ENCODE measurements around the gene IFNAR2.
"Not testable (repeated sequence)": the region's sequence is repeated elsewhere in the genome, so short reads cannot be mapped to it uniquely, and the experiment has no call there.

The IFNAR2 gene

GRCh38 chr21:33236766-33237165 is 7.0 kb downstream of the IFNAR2 start:
- H3K9me3 ChIP-seq (ENCODE audit: control insufficient read depth, low read depth, low read length), result peaks cover 29% of the 10 kb centered on the region
- H3K27ac ChIP-seq (ENCODE audit: low read length), result no peak overlapping the region
- peaks cover 22% of the 10 kb centered on the region for H3K4me1 ChIP-seq (ENCODE audit: control insufficient read depth, low read depth, low read length)
- no peak overlapping the region for H3K9ac ChIP-seq (ENCODE audit: low read length)
- H3K27me3 ChIP-seq (ENCODE audit: control insufficient read depth, insufficient read depth, low read length), result no peaks in the 10 kb centered on the region
- no peaks in the 10 kb centered on the region for H3K36me3 ChIP-seq (ENCODE audit: control insufficient read depth, low read depth, low read length)
- no peak overlapping the region for H3K4me3 ChIP-seq (ENCODE audit: low read length)

DNA sequence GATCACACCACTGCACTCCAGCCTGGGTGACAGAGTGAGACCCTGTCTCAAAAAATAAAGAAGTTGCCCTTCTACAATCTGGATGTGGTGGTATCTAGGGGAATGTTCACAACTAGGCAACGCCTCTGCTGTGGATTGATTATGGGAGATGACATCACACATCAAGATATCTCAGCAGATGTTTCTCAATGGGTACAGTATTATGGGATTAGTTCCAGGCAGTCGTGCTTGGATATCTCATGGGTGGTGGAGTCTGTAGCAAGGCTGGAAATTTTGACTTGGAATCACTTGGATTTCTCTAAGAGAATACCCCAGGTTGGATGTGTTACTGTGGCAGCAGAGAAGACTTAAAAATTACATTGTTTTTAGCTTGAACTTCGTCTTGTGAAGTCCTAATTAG is 7.7 kb downstream of the IFNAR2 start:
- no peak overlapping the region for H3K9ac ChIP-seq (ENCODE audit: low read length)
- H3K27ac ChIP-seq (ENCODE audit: low read length), result no peak overlapping the region

GRCh38 chr21:33238146-33238545 is 8.4 kb downstream of the IFNAR2 start:
- peaks cover 11% of the 10 kb centered on the region for H3K4me1 ChIP-seq (ENCODE audit: control insufficient read depth, low read depth, low read length)
- H3K36me3 ChIP-seq (ENCODE audit: control insufficient read depth, low read depth, low read length), result no peaks in the 10 kb centered on the region
- no peak overlapping the region for H3K9ac ChIP-seq (ENCODE audit: low read length)
- H3K27me3 ChIP-seq (ENCODE audit: control insufficient read depth, insufficient read depth, low read length), result no peaks in the 10 kb centered on the region
- H3K9me3 ChIP-seq (ENCODE audit: control insufficient read depth, low read depth, low read length), result peaks cover 29% of the 10 kb centered on the region
- H3K27ac ChIP-seq (ENCODE audit: low read length), result no peak overlapping the region
- no peak overlapping the region for H3K4me3 ChIP-seq (ENCODE audit: low read length)

More for the DNA sequence above, 7.7 kb downstream of the IFNAR2 start:
- peaks cover 17% of the 10 kb centered on the region for H3K4me1 ChIP-seq (ENCODE audit: control insufficient read depth, low read depth, low read length)
- no peaks in the 10 kb centered on the region for H3K36me3 ChIP-seq (ENCODE audit: control insufficient read depth, low read depth, low read length)
- H3K9me3 ChIP-seq (ENCODE audit: control insufficient read depth, low read depth, low read length), result peaks cover 29% of the 10 kb centered on the region
- H3K4me3 ChIP-seq (ENCODE audit: low read length), result no peak overlapping the region
- H3K27me3 ChIP-seq (ENCODE audit: control insufficient read depth, insufficient read depth, low read length), result no peaks in the 10 kb centered on the region

DNA sequence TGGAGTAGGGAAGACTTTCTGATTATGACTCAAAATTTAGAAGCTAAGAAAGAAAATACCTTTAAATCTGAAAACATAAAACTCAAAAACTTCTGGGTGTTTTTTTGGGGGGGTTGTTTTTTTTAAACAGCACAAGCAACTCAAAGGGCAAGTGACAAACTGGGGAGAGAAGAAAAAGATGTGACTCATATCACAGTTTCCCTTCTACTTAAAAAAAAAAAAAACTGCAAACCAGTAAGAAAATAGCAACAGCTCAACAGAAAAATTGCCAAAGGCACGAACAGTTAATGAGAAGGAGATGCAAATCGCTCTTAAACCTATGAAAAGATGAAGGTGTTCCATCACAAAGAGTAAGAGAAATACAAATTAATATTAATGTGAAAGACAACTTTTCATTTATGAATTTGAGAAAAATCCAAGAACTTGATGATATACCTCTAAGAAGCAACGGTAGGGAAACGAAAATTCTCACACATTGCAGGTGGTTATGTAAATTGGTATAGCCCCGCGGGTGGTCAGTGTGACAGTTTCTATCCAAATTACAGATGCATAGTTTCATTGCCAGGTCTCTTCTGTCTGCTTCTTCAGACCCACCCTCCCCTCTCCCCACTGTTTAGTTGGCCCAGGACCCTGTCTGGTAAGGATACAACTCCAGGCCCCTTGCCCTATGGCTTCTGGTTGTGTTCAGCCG is 9.0 kb downstream of the IFNAR2 start:
- Histone ChIP-seq H3K27ac (ENCODE audit: low read length) (no peak overlapping the region), H3K9ac (ENCODE audit: low read length) (no peak overlapping the region), H3K4me3 (ENCODE audit: low read length) (no peak overlapping the region), H3K36me3 (ENCODE audit: control insufficient read depth, low read depth, low read length) (no peaks in the 10 kb centered on the region), H3K27me3 (ENCODE audit: control insufficient read depth, insufficient read depth, low read length) (no peaks in the 10 kb centered on the region), H3K4me1 (ENCODE audit: control insufficient read depth, low read depth, low read length) (peaks cover 11% of the 10 kb centered on the region), H3K9me3 (ENCODE audit: control insufficient read depth, low read depth, low read length) (peaks cover 29% of the 10 kb centered on the region)

DNA sequence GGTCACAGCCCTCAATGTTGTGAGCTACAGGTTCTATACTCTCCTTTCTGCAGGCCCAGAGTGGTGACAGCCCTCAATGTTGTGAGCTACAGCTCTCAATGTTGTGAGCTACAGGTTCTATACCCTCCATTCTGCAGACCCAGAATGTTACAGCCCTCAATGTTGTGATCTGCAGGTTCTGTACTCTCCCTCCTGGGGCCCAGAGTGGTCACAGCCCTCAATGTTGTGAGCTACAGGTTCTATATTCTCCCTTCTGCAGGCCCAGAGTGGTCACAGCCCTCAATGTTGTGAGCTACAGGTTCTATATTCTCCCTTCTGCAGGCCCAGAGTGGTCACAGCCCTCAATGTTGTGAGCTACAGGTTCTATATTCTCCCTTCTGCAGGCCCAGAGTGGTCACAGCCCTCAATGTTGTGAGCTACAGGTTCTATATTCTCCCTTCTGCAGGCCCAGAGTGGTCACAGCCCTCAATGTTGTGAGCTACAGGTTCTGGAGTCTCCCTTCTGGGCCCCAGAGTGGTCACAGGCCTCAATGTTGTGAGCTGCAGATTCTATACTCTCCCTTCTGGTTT is 9.9 kb downstream of the IFNAR2 start:
- H3K9me3 ChIP-seq (ENCODE audit: control insufficient read depth, low read depth, low read length), result peaks cover 29% of the 10 kb centered on the region
- H3K4me1 ChIP-seq (ENCODE audit: control insufficient read depth, low read depth, low read length); H3K27ac ChIP-seq (ENCODE audit: low read length); H3K4me3 ChIP-seq (ENCODE audit: low read length); H3K9ac ChIP-seq (ENCODE audit: low read length); H3K27me3 ChIP-seq (ENCODE audit: control insufficient read depth, insufficient read depth, low read length); H3K36me3 ChIP-seq (ENCODE audit: control insufficient read depth, low read depth, low read length): not testable (repeated sequence)

DNA sequence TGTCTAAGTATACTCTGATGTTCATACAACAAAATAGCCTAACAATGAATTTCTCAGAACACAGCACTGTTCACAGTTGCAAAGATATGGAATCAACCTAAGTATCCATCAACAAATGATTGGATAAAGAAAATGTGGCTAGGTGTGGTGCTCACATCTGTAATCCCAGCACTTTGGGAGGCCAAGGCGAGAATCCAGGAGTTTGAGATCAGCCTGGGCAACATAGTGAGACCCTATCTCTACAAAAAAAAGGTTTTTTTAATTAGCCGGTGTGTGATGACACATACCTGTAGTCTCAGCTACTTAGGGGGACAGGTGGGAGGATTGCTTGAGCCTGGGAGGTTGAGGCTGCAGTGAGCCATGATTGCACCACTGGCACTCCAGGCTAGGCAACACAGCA is 10.7 kb downstream of the IFNAR2 start:
- H3K36me3 ChIP-seq (ENCODE audit: control insufficient read depth, low read depth, low read length), result no peaks in the 10 kb centered on the region
- no peaks in the 10 kb centered on the region for H3K27me3 ChIP-seq (ENCODE audit: control insufficient read depth, insufficient read depth, low read length)
- H3K4me3 ChIP-seq (ENCODE audit: low read length), result no peak overlapping the region
- H3K4me1 ChIP-seq (ENCODE audit: control insufficient read depth, low read depth, low read length), result no peaks in the 10 kb centered on the region
- H3K9me3 ChIP-seq (ENCODE audit: control insufficient read depth, low read depth, low read length), result peaks cover 29% of the 10 kb centered on the region
- no peak overlapping the region for H3K9ac ChIP-seq (ENCODE audit: low read length)
- no peak overlapping the region for H3K27ac ChIP-seq (ENCODE audit: low read length)

DNA sequence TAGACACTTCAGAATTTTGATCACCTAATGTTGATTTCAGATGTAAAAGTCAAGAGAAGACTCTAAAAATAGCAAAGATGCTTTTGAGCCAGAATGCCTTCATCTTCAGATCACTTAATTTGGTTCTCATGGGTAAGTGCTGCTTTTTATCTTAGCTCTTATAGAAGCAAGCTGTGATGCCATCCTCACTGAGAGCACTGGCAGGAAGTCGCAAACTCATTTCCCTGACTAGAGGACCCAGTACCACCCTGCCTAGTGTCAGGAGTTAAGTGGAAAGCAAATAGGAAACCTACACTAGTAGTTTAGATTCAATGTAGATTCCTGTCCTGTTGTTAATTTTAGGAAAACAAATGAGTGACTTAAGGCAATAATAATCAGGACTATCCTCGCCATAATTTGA is 12.1 kb downstream of the IFNAR2 start:
- Histone ChIP-seq H3K9me3 (ENCODE audit: control insufficient read depth, low read depth, low read length) (peaks cover 29% of the 10 kb centered on the region), H3K4me1 (ENCODE audit: control insufficient read depth, low read depth, low read length) (no peaks in the 10 kb centered on the region), H3K9ac (ENCODE audit: low read length) (no peak overlapping the region), H3K36me3 (ENCODE audit: control insufficient read depth, low read depth, low read length) (peaks cover 6% of the 10 kb centered on the region), H3K27ac (ENCODE audit: low read length) (no peak overlapping the region), H3K4me3 (ENCODE audit: low read length) (no peak overlapping the region), H3K27me3 (ENCODE audit: control insufficient read depth, insufficient read depth, low read length) (no peaks in the 10 kb centered on the region)

DNA sequence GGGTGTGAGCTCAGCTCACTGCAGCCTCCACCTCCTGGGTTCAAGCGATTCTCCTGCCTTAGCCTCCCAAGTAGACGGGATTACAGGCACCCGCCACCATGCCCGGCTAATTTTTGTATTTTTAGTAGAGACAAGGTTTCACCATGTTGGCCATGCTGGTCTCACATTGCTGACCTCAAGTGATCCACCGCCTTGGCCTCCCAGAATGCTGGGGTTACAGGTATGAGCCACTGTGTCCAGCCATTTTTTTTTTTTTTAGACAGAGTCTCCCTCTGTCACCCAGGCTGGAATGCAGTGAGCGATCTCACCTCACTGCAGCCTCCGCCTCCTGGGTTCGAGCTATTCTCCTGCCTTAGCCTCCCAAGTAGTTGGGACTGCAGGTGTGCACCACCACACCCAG is 13.1 kb downstream of the IFNAR2 start:
- peaks cover 14% of the 10 kb centered on the region for H3K36me3 ChIP-seq (ENCODE audit: control insufficient read depth, low read depth, low read length)

GRCh38 chr21:33244082-33244778 is 14.5 kb downstream of the IFNAR2 start:
- Histone ChIP-seq H3K27me3 (ENCODE audit: control insufficient read depth, insufficient read depth, low read length) (no peaks in the 10 kb centered on the region), H3K9me3 (ENCODE audit: control insufficient read depth, low read depth, low read length) (peaks cover 11% of the 10 kb centered on the region), H3K9ac (ENCODE audit: low read length) (no peak overlapping the region), H3K27ac (ENCODE audit: low read length) (no peak overlapping the region), H3K4me3 (ENCODE audit: low read length) (no peak overlapping the region), H3K36me3 (ENCODE audit: control insufficient read depth, low read depth, low read length) (peaks cover 23% of the 10 kb centered on the region), H3K4me1 (ENCODE audit: control insufficient read depth, low read depth, low read length) (no peaks in the 10 kb centered on the region)

More for the DNA sequence above, 13.1 kb downstream of the IFNAR2 start:
- not testable (repeated sequence) for H3K27ac ChIP-seq (ENCODE audit: low read length); H3K4me3 ChIP-seq (ENCODE audit: low read length); H3K27me3 ChIP-seq (ENCODE audit: control insufficient read depth, insufficient read depth, low read length); H3K4me1 ChIP-seq (ENCODE audit: control insufficient read depth, low read depth, low read length); H3K9ac ChIP-seq (ENCODE audit: low read length)
- H3K9me3 ChIP-seq (ENCODE audit: control insufficient read depth, low read depth, low read length), result peaks cover 25% of the 10 kb centered on the region

GRCh38 chr21:33244779-33245105 is 15.0 kb downstream of the IFNAR2 start:
- no peaks in the 10 kb centered on the region for H3K27me3 ChIP-seq (ENCODE audit: control insufficient read depth, insufficient read depth, low read length)
- no peak overlapping the region for H3K27ac ChIP-seq (ENCODE audit: low read length)
- no peak overlapping the region for H3K9ac ChIP-seq (ENCODE audit: low read length)
- no peak overlapping the region for H3K4me3 ChIP-seq (ENCODE audit: low read length)
- peaks cover 7% of the 10 kb centered on the region for H3K9me3 ChIP-seq (ENCODE audit: control insufficient read depth, low read depth, low read length)
- no peaks in the 10 kb centered on the region for H3K4me1 ChIP-seq (ENCODE audit: control insufficient read depth, low read depth, low read length)
- peaks cover 29% of the 10 kb centered on the region for H3K36me3 ChIP-seq (ENCODE audit: control insufficient read depth, low read depth, low read length)

DNA sequence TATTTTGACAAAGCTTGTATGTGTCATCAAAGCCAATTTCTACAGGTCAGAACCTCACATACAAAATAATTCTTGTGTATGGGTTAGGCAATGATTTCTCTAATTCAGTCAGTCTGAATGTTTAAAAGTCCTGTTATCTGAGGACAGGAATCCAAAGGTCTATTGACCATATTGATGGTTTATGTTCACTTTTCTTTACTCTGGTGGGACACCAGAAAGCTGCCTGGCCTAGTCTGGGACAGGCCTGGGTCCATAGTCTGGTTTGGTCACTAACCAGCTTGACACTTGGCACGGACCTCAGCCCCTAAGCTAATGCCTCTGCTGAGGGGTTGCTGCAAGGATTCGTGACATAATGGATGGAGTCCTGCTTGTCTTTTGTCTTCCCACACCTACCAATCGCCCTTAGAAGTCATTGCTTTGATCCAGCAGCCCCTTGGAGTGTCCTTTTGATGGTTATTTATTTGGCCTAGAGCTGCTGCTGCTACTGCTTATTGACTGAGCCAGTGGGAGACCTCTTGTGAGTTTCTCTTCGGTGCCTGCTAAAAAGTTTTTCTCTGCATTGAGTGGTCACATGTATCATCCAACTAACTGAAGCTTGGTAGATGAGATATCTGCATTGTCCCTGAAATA is 15.7 kb downstream of the IFNAR2 start:
- H3K27ac ChIP-seq (ENCODE audit: low read length), result no peak overlapping the region

More for the DNA sequence above, 15.7 kb downstream of the IFNAR2 start:
- Histone ChIP-seq H3K27me3 (ENCODE audit: control insufficient read depth, insufficient read depth, low read length) (no peaks in the 10 kb centered on the region), H3K36me3 (ENCODE audit: control insufficient read depth, low read depth, low read length) (peaks cover 30% of the 10 kb centered on the region), H3K4me1 (ENCODE audit: control insufficient read depth, low read depth, low read length) (no peaks in the 10 kb centered on the region), H3K9ac (ENCODE audit: low read length) (no peak overlapping the region), H3K4me3 (ENCODE audit: low read length) (no peak overlapping the region), H3K9me3 (ENCODE audit: control insufficient read depth, low read depth, low read length) (peaks cover 1% of the 10 kb centered on the region)
